CD8-positive, alpha-beta memory T cell (primary cell): ENCODE results near the gene ZFYVE9. TPM values are rescaled to one million over a fixed set of nuclear protein-coding genes. Genes with fewer than 3 reads are reported as not detected.
"Not testable (repeated sequence)": the region's sequence is repeated elsewhere in the genome, so short reads cannot be mapped to it uniquely, and the experiment has no call there.

Source experiments
- CTCF ChIA-PET: fragments of 350-600 bp; sonication (Branson Sonifier 250); formaldehyde crosslinking; loops from one replicate; lab custom pipeline; 2021; ENCODE audit warnings: antibody characterized with exemption; lab: Charles Lee
- POLR2A ChIA-PET: fragments of 350-600 bp; sonication (Branson Sonifier 250); formaldehyde crosslinking; loops from one replicate; lab custom pipeline; 2021; ENCODE audit warnings: antibody characterized with exemption; lab: Charles Lee
- DNase-seq, 5 donors: peaks; one replicate each; pipeline versions ENCODE4 v3.0.0 to v3.0.0-alpha.2; 2020 to 2022; ENCODE audit warnings: mixed read lengths in 1 of 5
- H3K27ac ChIP-seq: one replicate; pipeline ENCODE4 v1.7.0; 2013; ENCODE audit warnings: low read depth, mild to moderate bottlenecking, low read length, moderate library complexity
- H3K27me3 ChIP-seq: 2 replicates; pipeline ENCODE4 v1.7.0; 2013; ENCODE audit warnings: low read length, mild to moderate bottlenecking; ENCODE audit not compliant: insufficient read depth, poor library complexity, severe bottlenecking
- H3K36me3 ChIP-seq: 2 replicates; pipeline ENCODE4 v1.7.0; 2013; ENCODE audit warnings: mild to moderate bottlenecking, low read length, moderate library complexity; ENCODE audit not compliant: insufficient read depth
- H3K4me1 ChIP-seq: 2 replicates; pipeline ENCODE4 v1.7.0; 2013; ENCODE audit warnings: mild to moderate bottlenecking, low read length, moderate library complexity; ENCODE audit not compliant: insufficient read depth
- H3K4me3 ChIP-seq: 2 replicates; pipeline ENCODE4 v1.7.0; 2013; ENCODE audit warnings: mild to moderate bottlenecking, low read length
- H3K9me3 ChIP-seq: 2 replicates; pipeline ENCODE4 v1.7.0; 2013; ENCODE audit warnings: mild to moderate bottlenecking, low read length
- H3K27ac Mint-ChIP-seq, 8 donors: one replicate each; pipeline ENCODE4 v1.8.0; 2020 to 2021; ENCODE audit warnings: mixed read lengths in 8 of 8, mild to moderate bottlenecking in 6 of 8, inconsistent platforms in 3 of 8, moderate library complexity in 3 of 8
- H3K27me3 Mint-ChIP-seq, 2 donors: one replicate each; pipeline ENCODE4 v1.8.0; 2020 to 2021; ENCODE audit warnings: mixed read lengths in 2 of 2, mild to moderate bottlenecking in 1 of 2, moderate library complexity in 1 of 2
- H3K36me3 Mint-ChIP-seq, 3 donors: one replicate each; pipeline ENCODE4 v1.8.0; 2020 to 2021; ENCODE audit warnings: mixed read lengths in 3 of 3, inconsistent platforms in 1 of 3, mild to moderate bottlenecking in 1 of 3
- H3K4me1 Mint-ChIP-seq, 3 donors: one replicate each; pipeline ENCODE4 v1.8.0; 2020 to 2021; ENCODE audit warnings: mixed read lengths in 3 of 3, inconsistent platforms in 1 of 3, mild to moderate bottlenecking in 1 of 3
- H3K4me3 Mint-ChIP-seq, 7 donors: one replicate each; pipeline ENCODE4 v1.8.0; 2020 to 2021; ENCODE audit warnings: mixed read lengths in 7 of 7, mild to moderate bottlenecking in 6 of 7, moderate library complexity in 4 of 7, inconsistent platforms in 2 of 7
- H3K9me3 Mint-ChIP-seq, 5 donors: one replicate each; pipeline ENCODE4 v1.8.0; 2020 to 2022; ENCODE audit warnings: mixed read lengths in 5 of 5, mild to moderate bottlenecking in 3 of 5, moderate library complexity in 2 of 5, inconsistent platforms in 1 of 5
- polyA plus RNA-seq: library from polyadenylated mRNA; unstranded; fragments of 300-500 nt; fragmentation: Illumina TruSeq; gene quantifications from one replicate; pipeline ENCODE4 v1.2.3, GENCODE V29; 2021
- total RNA-seq, 2 experiments: library from RNA; stranded (reverse); gene quantifications; one replicate each; pipeline ENCODE4 v1.2.3, GENCODE V29; 2021

ZFYVE9 gene
- 1 to 10 TPM; 4.4 to 4.7 TPM for total RNA-seq
- polyA plus RNA-seq = 3.2 TPM

DNA sequence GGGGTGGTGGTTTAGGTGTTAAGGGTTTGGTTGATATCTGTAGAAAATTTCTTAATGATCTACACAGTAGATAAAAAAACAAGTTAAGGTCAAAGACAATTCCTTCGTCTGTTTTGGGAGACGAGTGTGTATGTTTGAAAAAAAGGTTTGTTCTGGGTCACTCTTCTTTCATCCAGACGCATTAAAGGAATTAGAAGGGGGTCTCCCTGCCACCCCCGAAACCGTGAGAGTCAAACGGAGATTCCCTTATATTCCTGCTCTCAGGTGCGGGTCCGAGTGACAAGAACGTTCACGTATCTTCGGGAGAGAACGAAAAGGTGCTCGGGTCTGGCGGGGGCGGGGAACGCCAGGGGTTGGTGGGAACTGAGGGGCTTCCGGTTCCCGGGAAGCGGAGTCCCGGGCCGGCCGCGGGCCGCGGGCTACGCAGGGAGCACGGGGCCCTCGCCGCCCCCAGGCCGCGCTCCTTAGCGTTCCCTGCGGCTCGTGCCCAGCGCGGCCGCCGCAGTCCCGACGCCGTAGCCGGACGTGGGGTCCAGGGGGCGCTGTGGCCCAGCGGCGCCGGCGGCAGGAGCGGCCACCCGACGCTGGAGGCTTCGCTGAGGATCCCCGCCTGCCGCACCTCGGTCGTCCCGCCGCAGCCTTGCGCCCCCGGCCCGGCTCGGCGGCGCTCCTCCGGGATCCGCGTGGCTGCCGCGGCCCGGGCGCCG lies at the start of gene ZFYVE9:
TSS of gene ZFYVE9 (plus strand) at position 577 of the 707 bp plus-strand sequence. CDS start 91,118 bp downstream, outside the sequence.
- H3K4me1 Mint-ChIP-seq = peaks cover 32 to 53% (median 39%) of the 10 kb centered on the region in 3 donors
- H3K36me3 Mint-ChIP-seq = peaks cover 0 to 6% (median 0%) of the 10 kb centered on the region in 3 donors
- DNase-seq = peak; percentile 49 to 76 (median 69)
- Histone ChIP-seq H3K36me3 (no peaks in the 10 kb centered on the region), H3K4me1 (peaks cover 25% of the 10 kb centered on the region), H3K9me3 (no peaks in the 10 kb centered on the region), H3K27me3 (no peaks in the 10 kb centered on the region), H3K27ac (peak within 1 kb of the TSS; percentile 55), H3K4me3 (peak within 1 kb of the TSS; percentile 63)
- ChIA-PET POLR2A (interaction anchor here (0.6 kb wide), 1 partner anchor 224 kb away, joined by 5 read pairs; no protein-coding TSS in a partner anchor), CTCF (interaction anchor here (1.0 to 1.1 kb wide), 2 partner anchors 156 to 158 kb away, joined by 3 to 5 read pairs; no protein-coding TSS in a partner anchor)
- H3K27me3 Mint-ChIP-seq = peaks cover 2 to 9% of the 10 kb centered on the region in 2 donors
- H3K9me3 Mint-ChIP-seq = no peaks in the 10 kb centered on the region
- H3K27ac Mint-ChIP-seq = peak within 1 kb of the TSS; percentile 51 to 90 (median 82)
- peak within 1 kb of the TSS; percentile 87 to 95 (median 91) for H3K4me3 Mint-ChIP-seq

GRCh38 chr1:52094300-52094699 lies 47.6 kb upstream of the ZFYVE9 start:
- H3K27me3 Mint-ChIP-seq, DNase-seq, H3K4me3 Mint-ChIP-seq, H3K4me1 Mint-ChIP-seq, H3K9me3 ChIP-seq, H3K36me3 ChIP-seq, H3K27me3 ChIP-seq, H3K9me3 Mint-ChIP-seq, H3K4me3 ChIP-seq, H3K27ac ChIP-seq, H3K4me1 ChIP-seq, CTCF ChIA-PET: not testable (repeated sequence)
- H3K27ac Mint-ChIP-seq = peak overlapping the region in 1 of 8 donors; percentile 54
- POLR2A ChIA-PET = interaction anchor here (0.6 kb wide), 1 partner anchor 11 kb away, joined by 5 read pairs; no protein-coding TSS in a partner anchor
- H3K36me3 Mint-ChIP-seq = peaks cover 4 to 18% (median 8%) of the 10 kb centered on the region in 3 donors

DNA sequence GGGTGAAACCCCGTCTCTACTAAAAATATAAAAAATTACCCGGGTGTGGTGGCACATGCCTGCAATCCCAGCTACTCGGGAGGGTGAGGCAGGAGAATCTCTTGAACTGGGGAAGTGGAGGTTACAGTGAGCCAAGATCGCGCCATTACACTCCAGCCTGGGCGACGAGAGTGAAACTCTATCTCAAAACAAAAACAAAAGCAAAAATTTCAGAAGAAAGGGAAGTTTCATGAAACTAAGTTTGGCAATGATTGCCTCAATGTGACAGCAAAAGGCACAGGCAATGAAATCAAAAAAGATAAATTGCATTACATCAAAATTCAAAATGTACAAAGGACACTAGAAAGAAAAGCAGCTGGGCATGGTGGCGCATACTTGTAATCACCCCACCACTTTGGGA lies 45.7 kb upstream of the ZFYVE9 start:
- CTCF ChIA-PET = no interaction called here
- Mint-ChIP-seq H3K4me1 (no peaks in the 10 kb centered on the region), H3K9me3 (no peaks in the 10 kb centered on the region), H3K27me3 (peaks cover 0 to 1% of the 10 kb centered on the region in 2 donors), H3K36me3 (peaks cover 0 to 4% (median 3%) of the 10 kb centered on the region in 3 donors), H3K4me3 (peak overlapping the region in 1 of 7 donors; percentile 13), H3K27ac (no peak overlapping the region)
- Histone ChIP-seq H3K9me3 (no peaks in the 10 kb centered on the region), H3K4me1 (no peaks in the 10 kb centered on the region), H3K27ac (no peak overlapping the region), H3K36me3 (no peaks in the 10 kb centered on the region), H3K27me3 (no peaks in the 10 kb centered on the region), H3K4me3 (no peak overlapping the region)
- POLR2A ChIA-PET = no interaction called here
- DNase-seq = no peak

- no peak overlapping the region for H3K27ac Mint-ChIP-seq
- H3K9me3 ChIP-seq = no peaks in the 10 kb centered on the region
- no peaks in the 10 kb centered on the region for H3K4me1 Mint-ChIP-seq
- no peak for DNase-seq
- POLR2A ChIA-PET = no interaction called here
- no peaks in the 10 kb centered on the region for H3K27me3 ChIP-seq
- H3K4me3 Mint-ChIP-seq = no peak overlapping the region
- H3K4me1 ChIP-seq = no peaks in the 10 kb centered on the region
- H3K9me3 Mint-ChIP-seq = no peaks in the 10 kb centered on the region
- CTCF ChIA-PET = no interaction called here
- H3K36me3 ChIP-seq = no peaks in the 10 kb centered on the region
- peaks cover 0 to 1% of the 10 kb centered on the region in 2 donors for H3K27me3 Mint-ChIP-seq
- H3K4me3 ChIP-seq = no peak overlapping the region
- no peak overlapping the region for H3K27ac ChIP-seq
- peaks cover 0 to 2% (median 0%) of the 10 kb centered on the region in 3 donors for H3K36me3 Mint-ChIP-seq
These were observed 43.6 kb upstream of the ZFYVE9 start for GRCh38 chr1:52098139-52098871.

DNA sequence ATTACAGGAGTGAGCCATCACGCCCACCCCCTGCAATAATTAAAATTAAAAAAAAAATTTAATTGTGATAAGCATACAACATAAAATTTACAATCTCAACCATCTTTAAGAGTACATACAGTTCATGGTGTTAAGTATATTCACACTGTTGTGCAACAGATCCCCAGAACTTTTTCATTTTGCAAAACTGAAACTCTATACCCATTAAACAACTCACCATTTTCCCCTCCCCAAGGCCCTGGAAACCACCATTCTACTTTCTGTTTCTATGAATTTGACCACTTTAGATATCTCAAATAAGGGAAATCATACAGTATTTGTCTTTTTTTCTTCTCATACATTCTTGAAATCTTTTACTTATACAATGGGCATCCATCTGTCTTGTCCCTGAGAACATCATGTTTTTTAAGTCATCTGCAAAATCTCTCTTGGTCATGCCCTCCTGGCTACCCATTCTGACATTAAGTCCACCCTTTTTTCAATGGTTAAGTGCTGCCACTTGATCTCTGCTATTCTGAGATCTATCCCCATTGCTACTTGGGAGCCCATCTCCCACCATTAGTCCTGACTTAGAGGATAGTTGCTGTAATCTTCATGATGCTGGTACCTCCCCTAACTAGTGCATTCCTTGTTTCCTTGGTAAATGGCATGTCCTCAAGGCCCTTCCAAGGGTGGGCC lies 39.4 kb upstream of the ZFYVE9 start:
- no peaks in the 10 kb centered on the region for H3K36me3 ChIP-seq
- H3K4me3 ChIP-seq = no peak overlapping the region
- CTCF ChIA-PET = no interaction called here
- no peaks in the 10 kb centered on the region for H3K27me3 ChIP-seq
- Mint-ChIP-seq H3K27me3 (no peaks in the 10 kb centered on the region), H3K4me3 (no peak overlapping the region), H3K9me3 (no peaks in the 10 kb centered on the region), H3K27ac (no peak overlapping the region), H3K36me3 (peaks cover 0 to 2% (median 0%) of the 10 kb centered on the region in 3 donors), H3K4me1 (no peaks in the 10 kb centered on the region)
- no peak overlapping the region for H3K27ac ChIP-seq
- H3K9me3 ChIP-seq = no peaks in the 10 kb centered on the region
- H3K4me1 ChIP-seq = no peaks in the 10 kb centered on the region
- POLR2A ChIA-PET = no interaction called here
- no peak for DNase-seq

DNA sequence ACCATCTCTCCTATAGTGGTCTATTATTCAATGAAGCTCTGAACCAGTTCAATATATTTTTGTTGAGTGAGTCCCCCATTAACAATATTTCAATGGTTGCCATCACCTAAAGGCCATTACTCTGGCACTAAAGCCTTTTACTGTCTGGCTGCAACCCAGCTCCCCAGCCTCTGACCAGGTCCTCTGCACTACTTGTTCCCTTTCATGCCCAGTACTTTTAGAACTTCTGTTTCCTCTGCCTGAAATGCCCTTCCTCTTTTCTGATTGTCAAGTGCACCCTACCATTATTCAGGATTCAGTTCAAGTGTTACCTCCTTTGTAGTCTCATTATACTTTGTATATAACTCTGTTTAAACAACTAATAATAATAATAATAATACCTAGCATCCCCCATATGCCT lies 30.4 kb upstream of the ZFYVE9 start:
- Histone ChIP-seq H3K36me3 (no peaks in the 10 kb centered on the region), H3K4me3 (no peak overlapping the region), H3K27ac (no peak overlapping the region), H3K9me3 (no peaks in the 10 kb centered on the region), H3K27me3 (no peaks in the 10 kb centered on the region), H3K4me1 (no peaks in the 10 kb centered on the region)
- Mint-ChIP-seq H3K9me3 (no peaks in the 10 kb centered on the region), H3K27me3 (peaks cover 0 to 3% of the 10 kb centered on the region in 2 donors), H3K4me3 (no peak overlapping the region), H3K27ac (no peak overlapping the region), H3K4me1 (no peaks in the 10 kb centered on the region), H3K36me3 (no peaks in the 10 kb centered on the region)
- CTCF ChIA-PET = no interaction called here
- POLR2A ChIA-PET = no interaction called here
- no peak for DNase-seq

GRCh38 chr1:52112489-52112888 lies 29.4 kb upstream of the ZFYVE9 start:
- no peak for DNase-seq
- H3K27me3 Mint-ChIP-seq = peaks cover 0 to 3% of the 10 kb centered on the region in 2 donors
- H3K27ac Mint-ChIP-seq = no peak overlapping the region
- Histone ChIP-seq H3K36me3 (no peaks in the 10 kb centered on the region), H3K27me3 (no peaks in the 10 kb centered on the region), H3K27ac (no peak overlapping the region), H3K4me3 (no peak overlapping the region), H3K4me1 (no peaks in the 10 kb centered on the region), H3K9me3 (no peaks in the 10 kb centered on the region)
- CTCF ChIA-PET = no interaction called here
- no peaks in the 10 kb centered on the region for H3K9me3 Mint-ChIP-seq
- H3K36me3 Mint-ChIP-seq = no peaks in the 10 kb centered on the region
- POLR2A ChIA-PET = interaction anchor here (0.6 kb wide), 1 partner anchor 954 kb away, joined by 5 read pairs; no protein-coding TSS in a partner anchor
- H3K4me3 Mint-ChIP-seq = no peak overlapping the region
- no peaks in the 10 kb centered on the region for H3K4me1 Mint-ChIP-seq
